Gastrocnemius medialis (tissue), 4 donors: Measurements from ENCODE around the gene PRKCD. TPM values are rescaled to one million over a fixed set of nuclear protein-coding genes. Genes with fewer than 3 reads are reported as not detected.

Experiments used
- ATAC-seq, 2 donors: fragments of 150-250 bp; one replicate each; pipeline ENCODE4 v1.9.1; 2016
- DNase-seq, 2 donors: peaks; one replicate each; pipeline ENCODE4 v3.0.0-alpha.2; 2019
- H3K27ac ChIP-seq, 4 donors: fragments of 200-600 bp; sonication (generic); 1 replicate in 1 of 4; 2 replicates in 3 of 4; pipeline ENCODE4 v1.5.1; 2016 to 2018; ENCODE audit warnings: mild to moderate bottlenecking in 2 of 4, moderate library complexity in 1 of 4
- H3K27me3 ChIP-seq, 3 donors: fragments of 200-600 bp; sonication (generic) in 2 of 3; 1 replicate in 1 of 3; 2 replicates in 2 of 3; pipeline versions ENCODE4 v1.5.1 to v1.6.0; 2016 to 2019; ENCODE audit warnings: mild to moderate bottlenecking in 1 of 3, moderate library complexity in 1 of 3
- H3K36me3 ChIP-seq, 2 donors: fragments of 200-600 bp; sonication (generic) in 1 of 2; one replicate each; pipeline ENCODE4 v1.5.1; 2017 to 2018
- H3K4me1 ChIP-seq, 2 donors: fragments of 200-600 bp; sonication (generic) in 1 of 2; one replicate each; pipeline ENCODE4 v1.5.1; 2016 to 2017; ENCODE audit warnings: mild to moderate bottlenecking in 2 of 2
- H3K4me3 ChIP-seq, 4 donors: fragments of 200-600 bp; sonication (generic) in 3 of 4; 1 replicate in 1 of 4; 2 replicates in 3 of 4; pipeline ENCODE4 v1.5.1; 2016 to 2019; ENCODE audit warnings: mild to moderate bottlenecking in 2 of 4
- H3K9me3 ChIP-seq, 3 donors: fragments of 200-600 bp; sonication (generic) in 2 of 3; 1 replicate in 1 of 3; 2 replicates in 2 of 3; pipeline ENCODE4 v1.5.1; 2016 to 2019
- POLR2A ChIP-seq, 2 donors: fragments of 450-650 bp; IDR thresholded peaks; one replicate each; pipeline ENCODE4 v1.6.1; 2017; ENCODE audit warnings: antibody characterized with exemption in 2 of 2, mild to moderate bottlenecking in 2 of 2, moderate library complexity in 2 of 2
- in situ Hi-C, 4 donors: fragments of 200-750 bp; cut with MboI; loops; one replicate each; pipeline versions ENCODE4 v1.15.0 to v1.8.0; 2017; ENCODE audit warnings: low sequenced_read_pairs in 4 of 4
- intact Hi-C: fragments of 100-400 bp; cut with DNase I; formaldehyde crosslinking; loops from one replicate; pipeline ENCODE4 v1.15.1; 2023; ENCODE audit warnings: low total_unique reads
- total RNA-seq, 4 donors: library from RNA; depleted of rRNA; stranded (reverse); fragments of >200 nt; gene quantifications; one replicate each; pipeline versions ENCODE4 v1.1.0 to v1.2.3, GENCODE V29; 2016
- TF ChIP-seq, protein P1 (sequence below), 5 experiments: fragments of 450-650 bp in 3 of 5; fragments of 200-600 bp in 2 of 5; sonication (generic) in 2 of 5; IDR thresholded peaks in 4 of 5; conservative IDR thresholded peaks in 1 of 5; 1 replicate in 4 of 5; 2 replicates in 1 of 5; pipeline ENCODE4 v1.5.1; 2016 to 2019; ENCODE audit warnings: antibody characterized with exemption in 5 of 5, mild to moderate bottlenecking in 3 of 5, moderate library complexity in 3 of 5

Gene PRKCD
- total RNA-seq, 4 donors from 2014 or later = 2.1 to 5.9 (median 3.4) TPM

- TF ChIP-seq, protein P1, sequence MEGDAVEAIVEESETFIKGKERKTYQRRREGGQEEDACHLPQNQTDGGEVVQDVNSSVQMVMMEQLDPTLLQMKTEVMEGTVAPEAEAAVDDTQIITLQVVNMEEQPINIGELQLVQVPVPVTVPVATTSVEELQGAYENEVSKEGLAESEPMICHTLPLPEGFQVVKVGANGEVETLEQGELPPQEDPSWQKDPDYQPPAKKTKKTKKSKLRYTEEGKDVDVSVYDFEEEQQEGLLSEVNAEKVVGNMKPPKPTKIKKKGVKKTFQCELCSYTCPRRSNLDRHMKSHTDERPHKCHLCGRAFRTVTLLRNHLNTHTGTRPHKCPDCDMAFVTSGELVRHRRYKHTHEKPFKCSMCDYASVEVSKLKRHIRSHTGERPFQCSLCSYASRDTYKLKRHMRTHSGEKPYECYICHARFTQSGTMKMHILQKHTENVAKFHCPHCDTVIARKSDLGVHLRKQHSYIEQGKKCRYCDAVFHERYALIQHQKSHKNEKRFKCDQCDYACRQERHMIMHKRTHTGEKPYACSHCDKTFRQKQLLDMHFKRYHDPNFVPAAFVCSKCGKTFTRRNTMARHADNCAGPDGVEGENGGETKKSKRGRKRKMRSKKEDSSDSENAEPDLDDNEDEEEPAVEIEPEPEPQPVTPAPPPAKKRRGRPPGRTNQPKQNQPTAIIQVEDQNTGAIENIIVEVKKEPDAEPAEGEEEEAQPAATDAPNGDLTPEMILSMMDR (IDR thresholded peaks at IDR 0.05 in 4 of 5, conservative IDR thresholded peaks at IDR 0.05 in 1 of 5) = no peak
- TF ChIP-seq POLR2A (IDR thresholded peaks at IDR 0.05) = no peak
- intact Hi-C loops = loop anchor here (10.0 kb wide), 1 partner anchor 493 kb away; no protein-coding TSS in a partner anchor
- H3K27ac ChIP-seq = no peak overlapping the region
- H3K9me3 ChIP-seq = no peaks in the 10 kb centered on the region
- peaks cover 0 to 36% of the 10 kb centered on the region in 2 donors for H3K36me3 ChIP-seq
- ATAC-seq (no peak), DNase-seq (no peak)
- H3K4me3 ChIP-seq = no peak overlapping the region
- in situ Hi-C loops = no loop called here
- no peaks in the 10 kb centered on the region for H3K27me3 ChIP-seq
- no peaks in the 10 kb centered on the region for H3K4me1 ChIP-seq
These were observed 60.8 kb downstream of the PRKCD start for GRCh38 chr3:53221827-53222182.

GRCh38 chr3:53222183-53222901, 61.3 kb downstream of the PRKCD start:
- TF ChIP-seq, protein P1 (IDR thresholded peaks at IDR 0.05 in 4 of 5, conservative IDR thresholded peaks at IDR 0.05 in 1 of 5) = no peak
- no peak for TF ChIP-seq POLR2A (IDR thresholded peaks at IDR 0.05)
- in situ Hi-C loops = no loop called here
- intact Hi-C loops = loop anchor here (10.0 kb wide), 1 partner anchor 492 kb away; no protein-coding TSS in a partner anchor
- H3K4me3 ChIP-seq = no peak overlapping the region
- H3K9me3 ChIP-seq = no peaks in the 10 kb centered on the region
- ATAC-seq (no peak), DNase-seq (no peak)
- no peaks in the 10 kb centered on the region for H3K4me1 ChIP-seq
- H3K36me3 ChIP-seq = peaks cover under 1 to 41% of the 10 kb centered on the region in 2 donors
- no peak overlapping the region for H3K27ac ChIP-seq
- no peaks in the 10 kb centered on the region for H3K27me3 ChIP-seq

- no peak overlapping the region for H3K27ac ChIP-seq
- no peaks in the 10 kb centered on the region for H3K27me3 ChIP-seq
- H3K4me1 ChIP-seq = no peaks in the 10 kb centered on the region
- ATAC-seq = no peak
- peaks cover 7 to 48% of the 10 kb centered on the region in 2 donors for H3K36me3 ChIP-seq
- intact Hi-C loops (loop anchor here (10.0 kb wide), 1 partner anchor 492 kb away; no protein-coding TSS in a partner anchor), in situ Hi-C loops (no loop called here)
- DNase-seq = no peak
- TF ChIP-seq, protein P1 (IDR thresholded peaks at IDR 0.05 in 4 of 5, conservative IDR thresholded peaks at IDR 0.05 in 1 of 5) = no peak
- TF ChIP-seq POLR2A (IDR thresholded peaks at IDR 0.05) = no peak
- H3K4me3 ChIP-seq = no peak overlapping the region
- no peaks in the 10 kb centered on the region for H3K9me3 ChIP-seq
These were observed 62.0 kb downstream of the PRKCD start for GRCh38 chr3:53223025-53223424.

DNA sequence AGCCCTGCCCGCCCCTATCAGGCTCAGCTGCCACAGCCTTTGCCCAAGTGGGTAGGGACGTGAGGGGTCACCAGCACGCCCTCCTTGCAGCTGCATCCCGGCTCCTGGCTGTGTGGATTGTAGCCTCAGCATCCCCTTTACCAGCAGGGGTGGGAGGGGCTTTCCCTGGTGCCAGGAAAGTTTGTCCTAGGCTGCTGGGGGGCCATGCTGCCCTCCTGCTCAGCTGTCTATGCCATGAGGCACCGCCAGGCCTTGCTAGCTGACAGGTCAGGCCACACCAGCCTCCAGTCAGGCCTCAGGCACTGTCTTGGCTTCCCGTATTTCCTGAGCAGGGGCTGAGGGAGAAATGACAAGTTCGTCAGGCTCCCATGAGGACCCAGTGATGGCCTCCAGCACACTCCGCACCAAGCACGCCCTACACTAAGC, 62.5 kb downstream of the PRKCD start:
- Histone ChIP-seq H3K27me3 (no peaks in the 10 kb centered on the region), H3K9me3 (no peaks in the 10 kb centered on the region), H3K4me1 (no peaks in the 10 kb centered on the region), H3K27ac (no peak overlapping the region), H3K36me3 (peaks cover 7 to 54% of the 10 kb centered on the region in 2 donors), H3K4me3 (no peak overlapping the region)
- ATAC-seq (no peak), DNase-seq (no peak)
- in situ Hi-C loops = no loop called here
- no peak for TF ChIP-seq POLR2A (IDR thresholded peaks at IDR 0.05)
- TF ChIP-seq, protein P1 (IDR thresholded peaks at IDR 0.05 in 4 of 5, conservative IDR thresholded peaks at IDR 0.05 in 1 of 5) = no peak
- intact Hi-C loops = loop anchor here (10.0 kb wide), 1 partner anchor 491 kb away; no protein-coding TSS in a partner anchor
